Endodermal cell (in vitro differentiated cells): Measurements from ENCODE around the gene ISG20. TPM values are rescaled to one million over a fixed set of nuclear protein-coding genes. Genes with fewer than 3 reads are reported as not detected.

Experiments
- DNase-seq: peaks from one replicate; pipeline ENCODE4 v3.0.0-alpha.2; 2017
- H3K27ac ChIP-seq: 2 replicates; pipeline ENCODE4 v1.5.1; 2013; ENCODE audit warnings: mild to moderate bottlenecking, low read depth, low read length, moderate library complexity
- H3K27me3 ChIP-seq: 2 replicates; pipeline ENCODE4 v1.6.1; 2013; ENCODE audit warnings: mild to moderate bottlenecking, low read length, moderate library complexity; ENCODE audit not compliant: insufficient read depth, control insufficient read depth, poor library complexity, severe bottlenecking
- H3K36me3 ChIP-seq: 2 replicates; pipeline ENCODE4 v1.7.0; 2013; ENCODE audit warnings: mild to moderate bottlenecking, low read length, moderate library complexity; ENCODE audit not compliant: control insufficient read depth, insufficient read depth
- H3K4me1 ChIP-seq: one replicate; pipeline ENCODE4 v1.7.0; 2013; ENCODE audit warnings: low read length; ENCODE audit not compliant: control insufficient read depth, insufficient read depth
- H3K4me3 ChIP-seq: 2 replicates; pipeline ENCODE4 v1.5.1; 2013; ENCODE audit warnings: mild to moderate bottlenecking, low read length, moderate library complexity
- H3K9ac ChIP-seq: 2 replicates; pipeline ENCODE4 v1.6.1; 2013; ENCODE audit warnings: mild to moderate bottlenecking, low read length, moderate library complexity; ENCODE audit not compliant: poor library complexity, severe bottlenecking; ENCODE audit errors: extremely low read depth
- H3K9me3 ChIP-seq: 2 replicates; pipeline ENCODE4 v1.6.1; 2013; ENCODE audit warnings: mild to moderate bottlenecking, low read length, moderate library complexity; ENCODE audit not compliant: control insufficient read depth
- H3K27ac Mint-ChIP-seq: 2 replicates; pipeline ENCODE4 v1.8.0; 2020; ENCODE audit warnings: mixed read lengths
- H3K27me3 Mint-ChIP-seq: 2 replicates; pipeline ENCODE4 v1.8.0; 2021; ENCODE audit warnings: mild to moderate bottlenecking, mixed read lengths; ENCODE audit not compliant: insufficient read depth
- H3K36me3 Mint-ChIP-seq: 2 replicates; pipeline ENCODE4 v1.8.0; 2020; ENCODE audit warnings: low read depth, mixed read lengths
- H3K4me1 Mint-ChIP-seq: 2 replicates; pipeline ENCODE4 v1.8.0; 2020; ENCODE audit warnings: mixed read lengths
- H3K4me3 Mint-ChIP-seq: 2 replicates; pipeline ENCODE4 v1.8.0; 2020; ENCODE audit warnings: mild to moderate bottlenecking, moderate library complexity, mixed read lengths
- H3K9me3 Mint-ChIP-seq: 2 replicates; pipeline ENCODE4 v1.8.0; 2020; ENCODE audit warnings: mild to moderate bottlenecking, mixed read lengths
- WGBS, 2 experiments: methylation state at CpG; one replicate each; pipeline versions ENCODE4 v1.1.5 to v1.1.7; 2013; ENCODE audit warnings: missing lambda C conversion rate in 2 of 2, mixed read lengths in 1 of 2; ENCODE audit not compliant: insufficient coverage in 1 of 2, insufficient read length in 1 of 2; 5-methylcytosine and 5-hydroxymethylcytosine counted together
- total RNA-seq, 2 donors: library from RNA; stranded (reverse); fragmentation: NEBNext Ultra II Directional in 1 of 2; extraction: Animal tissue kit (Norgen Biotek cat#: 25700) in 1 of 2; gene quantifications; 2 replicates in 1 of 2; 3 replicates in 1 of 2; pipeline ENCODE4 v1.2.1, GENCODE V29; 2021
- TF ChIP-seq, protein P1 (sequence below): fragments of 200-600 bp; sonication (generic); conservative IDR thresholded peaks from 2 replicates; pipeline ENCODE4 v1.5.0; 2021; ENCODE audit warnings: antibody characterized with exemption, mild to moderate bottlenecking

The ISG20 gene
- total RNA-seq, 2 donors from 2014 or later: 9.3 to 11.4 TPM

DNA sequence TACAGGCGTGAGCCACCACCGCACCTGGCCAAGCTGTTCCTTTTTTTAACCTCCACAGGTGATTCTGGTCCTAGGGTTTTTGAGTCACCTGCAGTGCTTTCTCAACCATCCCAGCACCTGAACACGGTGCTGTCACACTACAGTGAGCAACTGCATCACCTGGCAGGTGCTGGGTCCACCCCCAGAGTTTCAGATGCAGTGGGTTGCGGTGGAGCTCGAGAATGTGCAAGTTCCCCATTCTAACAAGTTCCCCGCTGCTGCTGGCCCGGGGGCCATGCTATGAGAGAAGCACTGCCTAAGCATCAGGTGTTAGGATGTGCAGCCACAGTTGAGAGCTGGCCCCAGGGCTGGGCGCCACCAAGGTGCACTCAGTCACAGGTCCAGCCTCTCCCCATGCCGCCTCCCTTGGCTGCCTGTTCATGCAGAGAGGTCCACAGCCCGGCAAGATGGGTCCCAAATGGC, 18.0 kb downstream of the ISG20 start:
- no peak overlapping the region for H3K4me3 ChIP-seq
- H3K9ac ChIP-seq: no peak overlapping the region
- TF ChIP-seq, protein P1, sequence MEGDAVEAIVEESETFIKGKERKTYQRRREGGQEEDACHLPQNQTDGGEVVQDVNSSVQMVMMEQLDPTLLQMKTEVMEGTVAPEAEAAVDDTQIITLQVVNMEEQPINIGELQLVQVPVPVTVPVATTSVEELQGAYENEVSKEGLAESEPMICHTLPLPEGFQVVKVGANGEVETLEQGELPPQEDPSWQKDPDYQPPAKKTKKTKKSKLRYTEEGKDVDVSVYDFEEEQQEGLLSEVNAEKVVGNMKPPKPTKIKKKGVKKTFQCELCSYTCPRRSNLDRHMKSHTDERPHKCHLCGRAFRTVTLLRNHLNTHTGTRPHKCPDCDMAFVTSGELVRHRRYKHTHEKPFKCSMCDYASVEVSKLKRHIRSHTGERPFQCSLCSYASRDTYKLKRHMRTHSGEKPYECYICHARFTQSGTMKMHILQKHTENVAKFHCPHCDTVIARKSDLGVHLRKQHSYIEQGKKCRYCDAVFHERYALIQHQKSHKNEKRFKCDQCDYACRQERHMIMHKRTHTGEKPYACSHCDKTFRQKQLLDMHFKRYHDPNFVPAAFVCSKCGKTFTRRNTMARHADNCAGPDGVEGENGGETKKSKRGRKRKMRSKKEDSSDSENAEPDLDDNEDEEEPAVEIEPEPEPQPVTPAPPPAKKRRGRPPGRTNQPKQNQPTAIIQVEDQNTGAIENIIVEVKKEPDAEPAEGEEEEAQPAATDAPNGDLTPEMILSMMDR: no peak
- no peak overlapping the region for H3K4me3 Mint-ChIP-seq
- WGBS, 2 experiments: 85 to 90% methylated on average over 8 to 10 of the region's 10 CpGs
- no peaks in the 10 kb centered on the region for H3K36me3 ChIP-seq
- no peaks in the 10 kb centered on the region for H3K9me3 ChIP-seq
- H3K36me3 Mint-ChIP-seq: no peaks in the 10 kb centered on the region
- no peaks in the 10 kb centered on the region for H3K4me1 ChIP-seq
- peaks cover 5% of the 10 kb centered on the region for H3K27me3 Mint-ChIP-seq
- no peaks in the 10 kb centered on the region for H3K9me3 Mint-ChIP-seq
- DNase-seq: no peak
- no peak overlapping the region for H3K27ac ChIP-seq
- H3K27ac Mint-ChIP-seq: no peak overlapping the region
- peaks cover 4% of the 10 kb centered on the region for H3K27me3 ChIP-seq
- no peaks in the 10 kb centered on the region for H3K4me1 Mint-ChIP-seq

- no peak overlapping the region for H3K9ac ChIP-seq
- no peaks in the 10 kb centered on the region for H3K4me1 ChIP-seq
- Mint-ChIP-seq H3K4me1 (no peaks in the 10 kb centered on the region), H3K9me3 (peaks cover 1% of the 10 kb centered on the region), H3K4me3 (no peak overlapping the region), H3K27me3 (peaks cover 10% of the 10 kb centered on the region), H3K36me3 (no peaks in the 10 kb centered on the region), H3K27ac (no peak overlapping the region)
- H3K36me3 ChIP-seq: no peaks in the 10 kb centered on the region
- peaks cover 9% of the 10 kb centered on the region for H3K27me3 ChIP-seq
- WGBS, 2 experiments: 47 to 48% methylated on average over 7 to 13 of the region's 13 CpGs
- no peak overlapping the region for H3K4me3 ChIP-seq
- TF ChIP-seq, protein P1: peak; percentile 85
- no peaks in the 10 kb centered on the region for H3K9me3 ChIP-seq
- H3K27ac ChIP-seq: no peak overlapping the region
- peak; percentile 86 for DNase-seq
Observed at GRCh38 chr15:88657326-88658069, 18.7 kb downstream of the ISG20 start.

DNA sequence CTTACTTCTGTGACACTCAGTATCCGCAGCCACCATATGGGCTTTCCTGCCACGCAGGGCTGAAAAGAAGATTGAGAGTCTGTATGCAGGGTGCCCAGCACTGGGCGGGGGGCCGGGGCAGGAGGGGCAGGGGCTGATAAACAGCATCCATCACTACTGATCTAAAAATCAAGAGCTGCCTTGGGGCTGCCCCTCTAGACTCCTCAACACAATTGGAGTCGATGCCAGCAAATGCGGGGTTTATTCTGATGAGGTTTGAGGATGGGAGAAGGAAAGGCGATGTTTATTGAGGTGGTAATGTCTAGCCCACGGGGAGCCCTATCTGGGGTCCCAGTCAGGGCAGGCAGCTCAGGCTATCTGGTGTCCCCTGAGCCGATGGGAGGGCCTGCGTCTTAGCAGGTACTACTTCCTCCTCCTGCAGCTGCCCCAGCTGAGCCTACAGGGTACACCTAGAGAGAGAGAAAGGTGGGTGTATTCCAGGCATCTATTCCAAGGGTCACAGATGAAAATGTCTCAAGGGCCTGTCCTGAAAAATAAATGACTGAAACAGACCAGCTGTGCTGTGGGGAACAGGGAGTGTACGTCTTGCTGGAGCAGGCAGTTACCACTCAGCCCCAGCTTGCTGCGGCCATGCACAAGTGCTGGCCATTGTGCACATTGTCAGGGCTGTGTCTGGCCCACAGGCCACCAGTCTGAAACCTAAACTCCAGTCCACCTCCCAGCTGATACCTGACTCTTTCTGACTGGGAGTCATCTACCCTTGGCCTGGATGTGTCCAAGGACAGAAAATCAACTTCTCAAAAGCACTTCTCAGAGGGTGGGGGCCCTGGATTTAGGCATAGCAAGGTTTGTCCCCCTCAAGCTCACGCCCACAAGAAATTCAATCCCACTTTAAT, 19.5 kb downstream of the ISG20 start:
- H3K9me3 Mint-ChIP-seq: peaks cover 1% of the 10 kb centered on the region
- peaks cover 10% of the 10 kb centered on the region for H3K27me3 Mint-ChIP-seq
- no peak overlapping the region for H3K4me3 Mint-ChIP-seq
- H3K27ac Mint-ChIP-seq: no peak overlapping the region
- DNase-seq: no peak
- no peaks in the 10 kb centered on the region for H3K4me1 ChIP-seq
- no peak overlapping the region for H3K9ac ChIP-seq
- H3K36me3 Mint-ChIP-seq: no peaks in the 10 kb centered on the region
- no peak overlapping the region for H3K27ac ChIP-seq
- WGBS, 2 experiments: 94 to 95% methylated on average over 6 to 13 of the region's 13 CpGs
- no peak overlapping the region for H3K4me3 ChIP-seq
- H3K36me3 ChIP-seq: no peaks in the 10 kb centered on the region
- H3K4me1 Mint-ChIP-seq: no peaks in the 10 kb centered on the region
- no peaks in the 10 kb centered on the region for H3K9me3 ChIP-seq
- TF ChIP-seq, protein P1: no peak
- H3K27me3 ChIP-seq: peaks cover 10% of the 10 kb centered on the region
